Tibial nerve (tissue), 4 donors: ENCODE measurements around the gene DYNLRB1.

ENCODE experiments used
- CTCF ChIP-seq, 5 experiments: fragments of 200-600 bp in 3 of 5; fragments of 450-650 bp in 2 of 5; sonication (generic) in 3 of 5; IDR thresholded peaks; one replicate each; pipeline ENCODE4 v1.5.1; 2016 to 2019; ENCODE audit warnings: antibody characterized with exemption in 5 of 5, mild to moderate bottlenecking in 3 of 5, moderate library complexity in 2 of 5
- EP300 ChIP-seq, 2 donors: sonication (generic); formaldehyde crosslinking; IDR thresholded peaks; one replicate each; pipeline ENCODE4 v1.6.1; 2017; ENCODE audit warnings: antibody characterized with exemption in 2 of 2, mild to moderate bottlenecking in 1 of 2
- POLR2A ChIP-seq, 2 donors: fragments of 450-650 bp; IDR thresholded peaks; one replicate each; pipeline ENCODE4 v1.6.1; 2017; ENCODE audit warnings: antibody characterized with exemption in 2 of 2, mild to moderate bottlenecking in 2 of 2, moderate library complexity in 2 of 2

DNA sequence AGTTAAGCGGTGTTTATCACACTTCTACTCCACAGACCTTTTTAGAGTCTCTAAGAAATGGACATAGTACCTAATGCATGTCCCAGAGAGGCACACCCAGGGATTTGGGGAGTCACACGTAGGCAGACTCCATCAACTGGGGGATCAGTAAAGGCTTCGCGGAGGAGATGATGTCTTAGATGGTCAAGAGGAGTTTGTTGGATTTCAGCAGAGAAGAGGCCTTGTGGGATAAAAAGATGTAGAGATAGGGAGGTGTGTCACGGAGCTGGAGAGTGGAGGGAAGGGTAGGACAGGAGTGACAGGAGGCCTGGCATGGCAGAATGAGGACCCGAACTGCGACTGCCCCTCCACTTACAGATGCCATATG lies 9.1 kb downstream of the DYNLRB1 start:
- TF ChIP-seq CTCF (IDR thresholded peaks at IDR 0.05) (no peak), POLR2A (IDR thresholded peaks at IDR 0.05) (no peak), EP300 (IDR thresholded peaks at IDR 0.05) (no peak)
